T-helper 22 cell (primary cell): ENCODE data around the gene TRPM4.

Experiments used
- DNase-seq: peaks from one replicate; pipeline ENCODE4 v3.0.0-alpha.2; 2020; ENCODE audit warnings: low read depth

TRPM4 gene

DNA sequence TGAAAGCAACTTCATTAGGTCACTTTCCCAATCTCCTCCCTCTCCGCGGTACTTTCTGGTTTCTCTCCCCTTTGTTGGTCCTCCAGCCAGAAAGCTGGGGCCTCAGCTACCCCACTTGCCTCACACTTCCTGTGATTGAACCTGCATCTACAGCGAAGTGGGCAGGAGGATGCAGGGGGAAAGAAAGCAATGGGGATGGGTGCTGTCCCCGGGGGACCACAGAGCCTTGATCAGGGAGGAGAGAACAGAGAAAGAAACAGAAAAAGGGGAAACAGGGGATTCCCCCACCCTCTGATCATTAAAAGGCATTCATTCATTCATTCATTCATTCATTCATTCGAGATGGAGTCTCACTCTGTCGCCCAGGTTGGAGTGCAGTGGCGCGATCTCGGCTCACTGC is 74.2 kb downstream of the TRPM4 start:
- DNase-seq: no peak

GRCh38 chr19:49233163-49233562 is 75.6 kb downstream of the TRPM4 start:
- DNase-seq: no peak

GRCh38 chr19:49241769-49242168 is 84.2 kb downstream of the TRPM4 start:
- DNase-seq: no peak

DNA sequence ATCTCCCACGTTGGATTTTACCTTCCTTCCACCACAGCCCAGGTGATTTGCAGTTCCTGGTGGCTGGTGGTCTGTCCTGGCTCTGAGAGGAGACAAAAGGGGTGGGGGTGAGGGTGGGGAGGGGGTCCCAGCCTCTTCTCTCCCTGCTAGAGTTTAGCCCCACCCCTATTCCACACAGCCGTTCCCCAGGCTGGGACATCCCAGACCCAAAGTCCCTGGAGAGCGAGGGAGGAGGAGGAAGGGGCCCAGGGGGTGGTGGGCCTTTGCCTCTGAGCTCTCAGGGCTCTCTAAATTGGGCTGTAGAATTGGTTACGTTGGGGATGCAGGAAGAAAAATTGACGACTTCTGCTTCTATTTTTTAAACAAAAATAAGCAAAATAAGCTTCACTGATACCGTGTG is 85.5 kb downstream of the TRPM4 start:
- no peak for DNase-seq

GRCh38 chr19:49243726-49244125 is 86.1 kb downstream of the TRPM4 start:
- no peak for DNase-seq

GRCh38 chr19:49244256-49244655 is 86.7 kb downstream of the TRPM4 start:
- DNase-seq: no peak

- DNase-seq: no peak
Observed at GRCh38 chr19:49247676-49248075, 90.1 kb downstream of the TRPM4 start.

DNA sequence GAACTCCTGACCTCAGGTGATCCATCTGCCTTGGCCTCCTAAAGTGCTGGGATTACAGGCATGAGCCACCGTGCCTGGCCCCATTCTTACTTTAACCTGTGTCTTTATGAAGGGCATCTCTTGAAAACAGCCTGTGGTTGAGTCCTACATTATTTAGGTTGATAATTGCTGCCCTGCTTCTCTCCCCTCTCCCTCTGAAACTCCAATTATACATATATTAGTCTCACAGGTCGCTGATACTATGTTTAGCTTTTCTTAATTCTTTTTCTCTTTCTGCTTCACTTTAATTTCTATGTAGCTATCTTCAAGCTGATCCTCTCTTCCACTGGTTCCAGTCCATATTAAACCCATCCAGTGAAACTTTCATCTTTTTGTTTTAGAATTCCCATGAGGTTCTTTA is 92.3 kb downstream of the TRPM4 start:
- DNase-seq: no peak

GRCh38 chr19:49255674-49256073 is 98.1 kb downstream of the TRPM4 start:
- DNase-seq: no peak

- DNase-seq: no peak
Observed at GRCh38 chr19:49256691-49257090, 99.1 kb downstream of the TRPM4 start.
